Activated naive CD4-positive, alpha-beta T cell treated with anti-CD3 and anti-CD28 coated beads, Interleukin-2, amount 10 ng/mL, durations not matched to agents 7 days and 5 days (primary cell): Measurements from ENCODE around the gene THAP5.

ENCODE experiments used
- CTCF ChIA-PET: fragments of 350-600 bp; sonication (Branson Sonifier 250); formaldehyde crosslinking; loops from one replicate; lab custom pipeline; 2021; ENCODE audit warnings: antibody characterized with exemption; lab: Charles Lee
- DNase-seq: peaks from one replicate; pipeline ENCODE4 v3.0.0-alpha.2; 2020
- H3K27ac Mint-ChIP-seq: one replicate; pipeline ENCODE4 v1.8.0; 2021; ENCODE audit warnings: mild to moderate bottlenecking, moderate library complexity, mixed read lengths
- H3K27me3 Mint-ChIP-seq: one replicate; pipeline ENCODE4 v1.8.0; 2021; ENCODE audit warnings: mild to moderate bottlenecking, mixed read lengths
- H3K36me3 Mint-ChIP-seq: one replicate; pipeline ENCODE4 v1.8.0; 2021; ENCODE audit warnings: mixed read lengths
- H3K4me1 Mint-ChIP-seq: one replicate; pipeline ENCODE4 v1.8.0; 2021; ENCODE audit warnings: mixed read lengths
- H3K4me3 Mint-ChIP-seq: one replicate; pipeline ENCODE4 v1.8.0; 2021; ENCODE audit warnings: mild to moderate bottlenecking, moderate library complexity, mixed read lengths
- H3K9me3 Mint-ChIP-seq: one replicate; pipeline ENCODE4 v1.8.0; 2021; ENCODE audit warnings: mixed read lengths

The THAP5 gene

GRCh38 chr7:108598153-108598552 is 28.6 kb upstream of the THAP5 start:
- H3K27ac Mint-ChIP-seq = no peak overlapping the region
- H3K4me3 Mint-ChIP-seq = no peak overlapping the region
- peaks cover 27% of the 10 kb centered on the region for H3K27me3 Mint-ChIP-seq
- no peak for DNase-seq
- no peaks in the 10 kb centered on the region for H3K4me1 Mint-ChIP-seq
- H3K9me3 Mint-ChIP-seq = no peaks in the 10 kb centered on the region
- H3K36me3 Mint-ChIP-seq = no peaks in the 10 kb centered on the region
- CTCF ChIA-PET = no interaction called here

GRCh38 chr7:108596560-108596959 is 27.1 kb upstream of the THAP5 start:
- Mint-ChIP-seq H3K4me1 (no peaks in the 10 kb centered on the region), H3K27me3 (peaks cover 27% of the 10 kb centered on the region), H3K36me3 (no peaks in the 10 kb centered on the region), H3K27ac (no peak overlapping the region), H3K9me3 (no peaks in the 10 kb centered on the region), H3K4me3 (no peak overlapping the region)
- DNase-seq = no peak
- CTCF ChIA-PET = no interaction called here

GRCh38 chr7:108592646-108593201 is 23.2 kb upstream of the THAP5 start:
- no peaks in the 10 kb centered on the region for H3K36me3 Mint-ChIP-seq
- H3K9me3 Mint-ChIP-seq = no peaks in the 10 kb centered on the region
- CTCF ChIA-PET = no interaction called here

GRCh38 chr7:108590606-108591005 is 21.1 kb upstream of the THAP5 start:
- DNase-seq = no peak
- H3K4me3 Mint-ChIP-seq = no peak overlapping the region
- no peak overlapping the region for H3K27ac Mint-ChIP-seq
- H3K27me3 Mint-ChIP-seq = peaks cover 22% of the 10 kb centered on the region
- CTCF ChIA-PET = no interaction called here
- H3K9me3 Mint-ChIP-seq = no peaks in the 10 kb centered on the region
- no peaks in the 10 kb centered on the region for H3K4me1 Mint-ChIP-seq
- H3K36me3 Mint-ChIP-seq = no peaks in the 10 kb centered on the region

More at GRCh38 chr7:108592646-108593201, 23.2 kb upstream of the THAP5 start:
- H3K27ac Mint-ChIP-seq = no peak overlapping the region
- H3K4me3 Mint-ChIP-seq = no peak overlapping the region
- no peak for DNase-seq
- no peaks in the 10 kb centered on the region for H3K4me1 Mint-ChIP-seq
- peaks cover 10% of the 10 kb centered on the region for H3K27me3 Mint-ChIP-seq

GRCh38 chr7:108589874-108590273 is 20.4 kb upstream of the THAP5 start:
- H3K36me3 Mint-ChIP-seq = no peaks in the 10 kb centered on the region
- H3K27ac Mint-ChIP-seq = no peak overlapping the region
- no peak for DNase-seq
- H3K4me1 Mint-ChIP-seq = no peaks in the 10 kb centered on the region
- H3K27me3 Mint-ChIP-seq = peaks cover 21% of the 10 kb centered on the region
- H3K4me3 Mint-ChIP-seq = no peak overlapping the region
- CTCF ChIA-PET = no interaction called here
- no peaks in the 10 kb centered on the region for H3K9me3 Mint-ChIP-seq

GRCh38 chr7:108589199-108589598 is 19.7 kb upstream of the THAP5 start:
- no peak overlapping the region for H3K4me3 Mint-ChIP-seq
- H3K36me3 Mint-ChIP-seq = no peaks in the 10 kb centered on the region
- no peak overlapping the region for H3K27ac Mint-ChIP-seq
- CTCF ChIA-PET = no interaction called here
- no peaks in the 10 kb centered on the region for H3K9me3 Mint-ChIP-seq
- no peak for DNase-seq
- peaks cover 21% of the 10 kb centered on the region for H3K27me3 Mint-ChIP-seq
- no peaks in the 10 kb centered on the region for H3K4me1 Mint-ChIP-seq

GRCh38 chr7:108586274-108586710 is 16.8 kb upstream of the THAP5 start:
- Mint-ChIP-seq H3K4me1 (no peaks in the 10 kb centered on the region), H3K27ac (no peak overlapping the region), H3K36me3 (no peaks in the 10 kb centered on the region), H3K9me3 (no peaks in the 10 kb centered on the region), H3K4me3 (no peak overlapping the region), H3K27me3 (peaks cover 16% of the 10 kb centered on the region)
- CTCF ChIA-PET = no interaction called here
- DNase-seq = no peak

GRCh38 chr7:108585843-108586242 is 16.3 kb upstream of the THAP5 start:
- DNase-seq = no peak
- Mint-ChIP-seq H3K27me3 (peaks cover 16% of the 10 kb centered on the region), H3K9me3 (no peaks in the 10 kb centered on the region), H3K36me3 (no peaks in the 10 kb centered on the region), H3K27ac (no peak overlapping the region), H3K4me1 (no peaks in the 10 kb centered on the region), H3K4me3 (no peak overlapping the region)
- CTCF ChIA-PET = no interaction called here

GRCh38 chr7:108584211-108584610 is 14.7 kb upstream of the THAP5 start:
- CTCF ChIA-PET = no interaction called here
- no peak overlapping the region for H3K27ac Mint-ChIP-seq
- peaks cover 4% of the 10 kb centered on the region for H3K9me3 Mint-ChIP-seq
- H3K36me3 Mint-ChIP-seq = peaks cover 5% of the 10 kb centered on the region
- no peaks in the 10 kb centered on the region for H3K4me1 Mint-ChIP-seq
- DNase-seq = no peak
- no peak overlapping the region for H3K4me3 Mint-ChIP-seq
- peaks cover 16% of the 10 kb centered on the region for H3K27me3 Mint-ChIP-seq

GRCh38 chr7:108581655-108582491 is 12.4 kb upstream of the THAP5 start:
- H3K27ac Mint-ChIP-seq = no peak overlapping the region
- H3K4me1 Mint-ChIP-seq = no peaks in the 10 kb centered on the region
- peaks cover 9% of the 10 kb centered on the region for H3K27me3 Mint-ChIP-seq
- H3K36me3 Mint-ChIP-seq = peaks cover 14% of the 10 kb centered on the region
- peaks cover 4% of the 10 kb centered on the region for H3K9me3 Mint-ChIP-seq
- CTCF ChIA-PET = no interaction called here
- no peak overlapping the region for H3K4me3 Mint-ChIP-seq
- no peak for DNase-seq

GRCh38 chr7:108580298-108580697 is 10.8 kb upstream of the THAP5 start:
- DNase-seq = no peak
- CTCF ChIA-PET = no interaction called here
- Mint-ChIP-seq H3K27ac (no peak overlapping the region), H3K4me1 (no peaks in the 10 kb centered on the region), H3K9me3 (peaks cover 4% of the 10 kb centered on the region), H3K4me3 (no peak overlapping the region), H3K27me3 (no peaks in the 10 kb centered on the region), H3K36me3 (peaks cover 26% of the 10 kb centered on the region)

- no peak overlapping the region for H3K27ac Mint-ChIP-seq
- CTCF ChIA-PET = no interaction called here
- no peaks in the 10 kb centered on the region for H3K27me3 Mint-ChIP-seq
- H3K9me3 Mint-ChIP-seq = peaks cover 4% of the 10 kb centered on the region
- DNase-seq = no peak
- H3K36me3 Mint-ChIP-seq = peaks cover 35% of the 10 kb centered on the region
- H3K4me3 Mint-ChIP-seq = no peak overlapping the region
- H3K4me1 Mint-ChIP-seq = peaks cover 2% of the 10 kb centered on the region
Measured at GRCh38 chr7:108578937-108579336, 9.4 kb upstream of the THAP5 start.

GRCh38 chr7:108576116-108576515 is 6.6 kb upstream of the THAP5 start:
- CTCF ChIA-PET = no interaction called here
- Mint-ChIP-seq H3K27me3 (no peaks in the 10 kb centered on the region), H3K9me3 (peaks cover 4% of the 10 kb centered on the region), H3K4me3 (no peak overlapping the region), H3K4me1 (peaks cover 22% of the 10 kb centered on the region), H3K36me3 (peaks cover 53% of the 10 kb centered on the region), H3K27ac (no peak overlapping the region)
- DNase-seq = no peak

- Mint-ChIP-seq H3K9me3 (peaks cover 4% of the 10 kb centered on the region), H3K4me1 (peaks cover 26% of the 10 kb centered on the region), H3K27ac (no peak overlapping the region), H3K4me3 (no peak overlapping the region), H3K36me3 (peaks cover 55% of the 10 kb centered on the region), H3K27me3 (no peaks in the 10 kb centered on the region)
- DNase-seq = no peak
- CTCF ChIA-PET = no interaction called here
Measured at GRCh38 chr7:108575156-108575555, 5.7 kb upstream of the THAP5 start.

GRCh38 chr7:108572480-108572879 is 3.0 kb upstream of the THAP5 start:
- Mint-ChIP-seq H3K4me3 (no peak overlapping the region), H3K4me1 (peaks cover 40% of the 10 kb centered on the region), H3K27ac (no peak overlapping the region), H3K27me3 (peaks cover 4% of the 10 kb centered on the region), H3K9me3 (no peaks in the 10 kb centered on the region), H3K36me3 (peaks cover 45% of the 10 kb centered on the region)
- CTCF ChIA-PET = no interaction called here
- no peak for DNase-seq
